Stimulated activated CD8-positive, alpha-beta memory T cell treated with anti-CD3 and anti-CD28 coated beads, Interleukin-7, amount 100 ng/mL, for 48 hours (primary cell): ENCODE measurements around the gene ELAC1.
A peak's percentile ranks its signal among the peaks of the same experiment; 100 is the strongest.
"Not testable (repeated sequence)": the region's sequence is repeated elsewhere in the genome, so short reads cannot be mapped to it uniquely, and the experiment has no call there.

ENCODE experiments used
- DNase-seq, 2 donors: peaks; one replicate each; pipeline ENCODE4 v3.0.0-alpha.2; 2020; ENCODE audit warnings: low read depth in 1 of 2; ENCODE audit errors: extremely low read depth in 1 of 2

Gene ELAC1

DNA sequence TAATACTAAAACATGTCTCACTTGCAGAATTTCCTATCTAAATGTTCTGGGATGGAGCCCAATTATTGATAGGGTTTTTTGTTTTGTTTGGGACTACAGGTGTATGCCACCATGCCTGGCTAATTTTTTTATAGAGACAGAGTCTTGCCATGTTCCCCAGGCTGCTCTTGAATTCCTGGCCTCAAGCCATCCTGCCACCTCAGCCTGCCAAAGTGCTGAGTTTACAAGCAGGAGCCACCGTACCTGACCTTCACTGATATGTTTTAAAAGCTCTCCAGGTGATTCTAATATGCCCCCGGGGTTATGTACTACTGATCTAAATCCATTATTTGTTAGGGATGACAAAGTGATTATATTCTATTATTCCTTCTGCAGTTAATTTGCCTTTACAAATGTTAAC, 2.2 kb downstream of the ELAC1 start:
- DNase-seq: no peak

DNA sequence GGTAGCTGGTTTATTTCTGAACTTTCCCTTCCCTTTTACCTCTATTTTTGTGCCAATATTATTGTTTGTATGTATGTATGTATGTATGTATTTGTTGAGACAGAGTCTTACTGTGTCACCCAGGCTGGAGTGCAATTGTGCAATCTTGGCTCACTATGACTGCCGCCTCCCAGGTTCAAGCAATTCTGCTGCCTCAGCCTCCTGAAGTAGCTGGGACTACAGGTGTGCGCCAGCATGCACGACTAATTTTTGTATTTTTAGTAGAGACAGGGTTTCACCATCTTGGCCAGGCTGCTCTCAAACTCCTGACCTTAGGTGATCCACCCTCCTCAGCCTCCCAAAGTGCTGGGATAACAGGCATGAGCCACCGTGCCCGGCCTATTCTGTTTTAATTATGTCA, 4.6 kb downstream of the ELAC1 start:
- not testable (repeated sequence) for DNase-seq

DNA sequence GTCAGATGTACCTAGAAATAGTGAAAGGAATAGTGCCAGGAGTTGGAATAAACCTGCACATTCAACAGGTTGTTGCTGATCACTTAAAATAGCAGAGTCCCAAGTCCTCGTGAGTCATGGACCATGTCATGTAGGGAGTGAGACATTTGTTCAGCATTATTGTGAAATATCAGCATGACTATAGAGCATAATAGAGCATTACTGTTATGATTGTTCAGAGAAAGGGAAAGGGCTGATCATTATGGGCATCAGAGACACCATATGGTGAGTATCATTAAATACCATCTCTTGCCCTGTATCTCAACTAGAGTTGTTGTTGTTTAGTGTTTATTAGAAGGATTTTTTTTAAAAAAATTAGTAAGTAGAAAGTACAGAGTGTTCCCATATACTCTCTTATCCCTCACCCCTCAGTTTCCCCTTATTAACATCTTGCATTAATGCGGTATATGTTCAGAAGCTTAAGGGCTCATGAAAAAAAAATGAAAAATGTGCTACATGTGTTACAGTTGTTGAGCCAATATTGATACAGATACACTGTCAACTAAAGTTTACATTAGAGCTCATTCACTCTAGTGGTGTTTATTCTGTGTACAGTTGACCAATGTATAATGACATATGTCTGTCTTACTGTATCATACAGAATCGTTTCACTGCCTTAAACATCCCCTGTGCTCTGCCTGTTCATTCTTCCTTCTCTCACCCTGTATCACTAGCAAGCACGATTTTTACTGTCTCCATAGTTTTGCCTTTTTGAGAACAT, 5.7 kb downstream of the ELAC1 start:
- DNase-seq: peak in 1 of 2 donors; percentile 8

DNA sequence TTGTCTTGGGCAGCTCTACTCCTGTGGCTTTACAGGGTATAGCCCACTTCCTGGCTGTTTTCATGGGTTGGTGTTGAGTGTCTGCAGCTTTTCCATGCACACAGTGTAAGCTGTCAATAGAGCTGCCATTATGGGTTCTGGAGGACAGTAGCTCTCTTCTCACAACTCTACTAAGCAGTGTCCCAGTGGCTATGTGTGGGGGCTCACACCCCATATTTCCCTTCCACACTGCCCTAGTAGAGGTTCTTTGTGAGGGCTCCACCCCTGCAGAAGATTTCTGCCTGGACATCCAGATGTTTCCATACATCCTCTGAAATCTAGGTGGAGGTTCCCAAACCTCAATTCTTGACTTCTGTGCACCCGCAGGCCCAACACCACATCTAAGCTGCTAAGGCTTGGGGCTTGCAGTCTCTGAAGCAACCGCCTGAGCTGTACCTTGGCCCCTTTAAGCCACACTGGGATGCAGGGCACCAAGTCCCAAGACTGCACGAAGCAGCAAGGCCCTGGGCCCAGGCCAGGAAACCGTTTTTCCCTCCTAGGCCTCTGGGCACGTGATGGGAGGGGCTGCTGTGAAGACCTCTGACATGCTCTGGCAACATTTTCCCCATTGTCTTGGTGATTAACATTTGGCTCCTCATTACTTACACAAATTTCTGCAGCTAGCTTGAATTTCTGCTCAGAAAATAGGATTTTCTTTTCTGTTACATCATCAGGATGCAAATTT, 9.4 kb downstream of the ELAC1 start:
- DNase-seq: no peak

DNA sequence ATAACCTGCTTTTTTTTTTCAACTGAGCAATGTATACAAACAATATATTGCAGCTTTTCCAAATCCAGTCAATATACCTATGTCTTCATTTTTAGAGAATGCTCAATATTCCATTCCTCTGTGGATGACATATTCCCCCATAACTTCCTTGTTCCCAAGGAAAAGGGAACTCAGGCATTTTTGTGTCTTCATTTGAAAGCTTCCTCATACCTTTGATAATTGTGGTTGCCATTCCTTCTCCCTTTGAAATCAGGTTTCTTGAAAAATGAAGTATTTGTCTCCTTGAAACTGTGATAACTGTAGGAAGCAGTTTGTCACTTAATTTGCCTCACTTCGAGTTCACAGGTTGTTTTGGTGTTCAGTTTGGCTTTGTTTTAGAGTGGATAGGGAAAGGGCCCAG, 13.5 kb downstream of the ELAC1 start:
- no peak for DNase-seq

DNA sequence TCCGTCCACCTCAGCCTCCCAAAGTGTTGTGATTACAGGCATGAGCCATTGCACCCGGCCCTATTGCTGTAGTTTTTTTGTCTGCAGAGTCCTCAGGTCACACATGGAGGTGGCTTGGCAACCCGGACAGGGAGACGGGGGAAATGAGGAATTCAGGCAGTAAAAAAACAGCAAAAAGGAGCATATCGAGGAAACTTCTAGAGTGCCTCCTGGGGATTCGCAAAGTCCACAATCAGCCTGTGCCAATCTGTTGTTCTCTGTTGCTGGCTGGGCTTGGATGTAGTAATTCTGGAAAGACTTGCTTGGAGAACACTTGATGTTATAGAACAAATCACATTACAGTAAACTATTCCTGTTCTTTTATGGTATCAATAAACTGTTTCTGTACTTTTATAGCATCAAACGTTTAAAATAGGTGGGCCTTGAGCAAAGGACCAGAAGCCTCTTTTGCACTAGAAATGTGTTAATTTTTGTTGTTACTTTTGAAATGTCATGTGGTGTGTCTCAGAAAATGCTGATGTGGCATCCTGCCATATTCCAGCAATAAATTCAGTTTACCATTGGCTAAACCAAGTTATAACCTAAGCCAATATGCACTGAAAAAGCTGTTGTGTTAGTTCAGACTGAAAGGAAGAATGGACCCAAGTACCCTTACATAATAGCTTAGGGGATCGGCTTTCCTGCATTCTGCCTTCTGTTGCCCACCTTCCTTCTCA, 14.4 kb downstream of the ELAC1 start:
- DNase-seq: no peak

DNA sequence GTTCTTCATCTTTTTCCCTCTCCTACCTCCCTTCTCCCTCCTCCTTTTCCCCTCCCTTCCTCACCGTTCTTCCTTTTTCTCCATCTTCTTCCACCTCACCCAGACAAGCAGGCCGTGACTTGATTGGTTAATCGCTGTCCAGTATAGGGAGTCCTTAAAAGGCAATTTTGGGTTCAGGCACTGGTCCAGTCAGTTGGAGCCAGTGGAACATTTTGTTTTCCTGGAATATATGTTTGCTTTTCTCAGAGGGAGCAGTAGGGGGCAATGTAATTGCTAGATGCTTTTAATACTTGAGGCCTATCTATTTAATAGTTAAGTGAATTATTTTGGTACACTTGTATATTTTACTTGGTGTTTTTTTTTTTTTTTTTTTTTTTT, 15.0 kb downstream of the ELAC1 start:
- no peak for DNase-seq

DNA sequence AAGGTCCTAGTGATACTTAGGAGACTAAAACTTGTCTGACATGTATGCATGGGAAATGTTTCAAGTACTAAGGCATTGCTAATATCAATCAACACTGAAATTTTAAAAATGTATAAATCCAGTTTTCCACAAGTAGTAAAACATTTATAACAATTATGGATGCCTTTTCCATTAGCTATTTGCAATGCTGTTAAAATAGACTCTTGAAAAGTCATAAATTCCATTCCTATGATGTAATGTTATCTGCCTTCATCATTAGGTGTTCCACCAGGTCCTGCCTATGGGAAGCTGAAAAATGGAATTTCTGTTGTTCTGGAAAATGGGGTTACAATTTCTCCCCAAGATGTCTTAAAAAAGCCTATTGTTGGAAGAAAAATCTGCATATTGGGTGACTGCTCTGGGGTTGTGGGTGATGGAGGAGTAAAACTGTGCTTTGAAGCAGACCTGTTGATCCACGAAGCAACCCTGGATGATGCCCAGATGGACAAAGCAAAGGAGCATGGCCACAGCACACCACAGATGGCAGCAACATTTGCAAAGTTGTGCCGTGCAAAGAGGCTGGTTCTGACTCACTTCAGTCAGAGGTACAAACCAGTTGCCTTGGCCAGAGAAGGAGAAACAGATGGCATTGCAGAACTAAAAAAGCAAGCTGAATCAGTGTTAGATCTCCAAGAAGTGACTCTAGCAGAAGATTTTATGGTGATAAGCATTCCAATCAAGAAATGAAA, 18.7 kb downstream of the ELAC1 start:
- DNase-seq: no peak

DNA sequence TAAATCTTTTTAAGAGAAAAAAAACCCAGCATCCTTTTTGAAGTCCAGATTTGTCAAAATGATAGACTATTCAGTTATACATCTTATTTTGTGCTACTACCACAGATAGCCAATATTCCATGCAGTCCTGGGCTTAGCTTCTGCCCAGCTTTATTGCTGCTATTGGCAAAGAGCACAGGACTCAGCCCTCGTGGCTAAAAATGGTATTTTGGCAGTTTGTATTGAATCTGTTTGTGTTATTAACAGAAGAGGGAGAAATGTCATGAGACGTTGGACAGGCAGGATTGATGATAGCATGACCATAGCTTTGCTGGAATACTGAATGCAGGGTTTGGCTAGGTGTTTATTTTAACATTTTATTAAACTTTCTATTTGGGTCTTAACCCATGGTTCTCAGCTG, 19.4 kb downstream of the ELAC1 start:
- DNase-seq: no peak

DNA sequence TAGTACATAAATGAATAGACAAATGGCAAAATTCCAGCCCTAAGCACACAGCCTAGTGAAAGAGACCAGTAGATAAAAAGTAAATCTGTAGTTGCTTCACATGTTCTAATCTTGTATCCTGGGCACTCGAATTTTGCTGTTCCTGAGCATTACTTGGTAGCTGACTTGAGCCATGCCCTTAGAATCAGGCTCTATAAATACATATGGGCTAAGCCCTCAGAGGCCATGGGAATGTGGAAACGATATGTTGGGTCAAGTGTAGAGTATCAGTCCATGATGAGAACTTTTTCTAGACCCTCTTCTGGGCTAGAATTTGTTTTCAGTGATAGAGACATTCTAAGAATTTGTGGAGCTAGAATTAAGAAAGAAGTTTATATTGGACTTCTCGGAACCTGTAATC, 21.9 kb downstream of the ELAC1 start:
- DNase-seq: no peak

DNA sequence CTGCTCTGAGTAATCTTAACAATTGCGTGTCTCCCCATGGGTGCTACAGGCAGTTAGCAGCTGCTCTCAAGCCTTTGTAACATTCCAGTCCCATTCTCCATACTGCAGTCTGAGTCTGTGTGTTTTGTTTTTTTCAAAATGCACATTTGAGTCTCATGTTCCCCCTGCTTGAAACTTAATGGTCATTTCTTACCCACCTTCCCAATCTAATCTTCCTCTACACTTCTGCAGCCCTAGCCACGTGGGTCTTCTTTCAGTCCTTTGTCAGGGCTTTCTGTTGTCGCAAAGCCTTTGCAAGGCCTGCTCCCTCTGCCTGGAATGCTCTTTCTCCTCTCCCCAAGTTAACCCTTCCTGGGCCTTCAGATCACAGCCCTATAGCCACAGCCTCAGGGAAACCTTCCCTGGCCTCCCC, 24.5 kb downstream of the ELAC1 start:
- DNase-seq: no peak

DNA sequence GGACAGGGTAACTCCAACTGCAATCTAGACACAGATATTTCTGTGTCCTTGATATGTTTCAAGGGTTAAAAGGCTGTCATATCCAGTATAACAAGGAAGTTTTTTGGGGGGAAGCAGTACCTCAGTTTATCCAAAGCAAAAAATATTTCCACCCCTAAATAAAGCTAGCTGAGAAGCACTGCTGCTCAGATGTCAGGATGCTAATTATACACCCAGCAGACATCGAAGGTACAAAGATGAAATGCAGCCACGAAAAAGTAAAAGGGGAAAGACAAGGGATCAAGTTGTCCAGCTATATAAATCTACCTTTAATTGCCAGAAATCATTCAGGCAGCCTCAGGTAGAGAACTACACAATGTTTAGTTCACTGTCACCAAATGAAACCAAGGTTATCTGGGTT, 26.2 kb downstream of the ELAC1 start:
- DNase-seq: no peak

DNA sequence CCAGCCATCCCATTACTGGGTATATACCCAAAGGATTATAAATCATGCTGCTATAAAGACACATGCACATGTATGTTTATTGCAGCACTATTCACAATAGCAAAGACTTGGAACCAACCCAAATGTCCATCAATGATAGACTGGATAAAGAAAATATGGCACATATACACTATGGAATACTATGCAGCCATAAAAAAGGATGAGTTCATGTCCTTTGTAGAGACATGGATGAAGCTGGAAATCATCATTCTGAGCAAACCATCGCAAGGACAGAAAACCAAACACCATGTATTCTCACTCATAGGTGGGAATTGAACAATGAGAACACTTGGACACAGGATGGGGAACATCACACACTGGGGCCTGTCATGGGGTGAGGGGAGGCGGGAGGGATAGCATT, 35.3 kb downstream of the ELAC1 start:
- DNase-seq: not testable (repeated sequence)

DNA sequence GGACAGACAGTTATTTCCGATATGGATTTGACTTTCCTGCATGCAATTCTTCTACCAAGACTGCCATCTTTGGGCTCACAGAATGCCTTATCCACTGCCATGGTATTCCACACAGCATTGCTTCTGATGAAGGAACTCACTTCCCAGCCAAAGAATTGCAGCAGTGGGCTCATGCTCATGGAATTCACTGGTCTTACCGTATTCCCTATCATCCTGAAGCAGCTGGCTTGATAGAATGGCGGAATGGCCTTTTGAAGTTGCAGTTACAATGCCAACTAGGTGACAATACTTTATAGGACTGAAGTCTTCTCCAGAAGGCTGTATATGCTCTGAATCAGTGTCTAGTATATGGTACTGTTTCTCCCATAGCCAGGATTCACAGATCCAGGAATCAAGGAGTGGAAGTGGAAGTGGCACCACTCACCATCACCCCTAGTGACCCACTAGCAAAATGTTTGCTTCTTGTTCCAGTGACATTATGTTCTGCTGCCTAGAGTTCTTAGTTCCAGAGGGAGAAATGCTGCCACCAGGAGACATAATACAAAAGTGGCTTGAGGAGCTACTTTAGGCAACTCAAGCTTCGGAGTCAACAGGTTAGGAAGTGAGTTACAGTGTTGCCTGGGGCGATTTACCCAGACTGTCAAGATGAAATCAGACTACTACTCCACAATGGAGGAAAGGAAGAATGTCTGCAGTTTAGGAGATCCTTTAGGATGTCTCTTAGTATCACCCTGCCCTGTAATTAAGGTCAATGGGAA, 38.4 kb downstream of the ELAC1 start:
- DNase-seq: no peak

DNA sequence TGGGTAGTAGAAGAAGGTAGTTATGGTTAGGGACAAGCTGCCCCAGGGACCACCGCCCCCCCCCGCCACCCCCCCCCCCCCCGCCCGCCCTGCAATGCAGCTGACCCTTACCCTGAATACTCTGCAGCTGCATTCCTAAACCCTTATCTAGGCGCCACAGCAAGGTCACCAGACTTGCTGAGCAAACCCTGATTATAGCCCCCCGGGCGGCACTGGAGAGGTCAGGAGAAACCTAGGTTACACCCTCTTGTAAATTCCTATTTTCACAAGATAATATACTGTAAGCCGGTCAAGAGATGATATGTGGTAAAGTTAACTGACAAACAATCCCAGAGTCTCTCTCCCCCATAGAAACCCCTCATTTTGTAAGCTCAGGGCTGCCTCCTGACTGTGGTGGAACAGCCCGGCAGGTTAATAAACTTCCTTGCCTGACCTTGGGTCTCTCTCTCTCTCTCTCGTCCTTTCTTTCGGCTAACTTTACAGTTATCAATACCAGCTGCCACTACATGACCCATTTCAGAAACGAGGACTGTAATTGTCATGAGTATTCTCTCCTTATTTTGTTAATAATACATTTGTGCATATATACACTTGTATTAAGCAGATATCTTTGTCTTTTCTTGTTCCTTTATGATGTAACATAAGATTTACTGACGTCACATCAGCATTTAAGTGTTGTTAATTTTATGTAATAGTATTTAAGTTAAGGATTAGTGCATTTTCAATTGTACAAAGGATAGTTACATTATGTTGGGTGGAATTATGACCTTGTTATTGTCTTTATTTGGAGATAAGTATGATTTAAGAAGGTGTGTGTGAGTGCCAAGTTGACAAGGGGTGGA, 39.3 kb downstream of the ELAC1 start:
- DNase-seq: no peak

DNA sequence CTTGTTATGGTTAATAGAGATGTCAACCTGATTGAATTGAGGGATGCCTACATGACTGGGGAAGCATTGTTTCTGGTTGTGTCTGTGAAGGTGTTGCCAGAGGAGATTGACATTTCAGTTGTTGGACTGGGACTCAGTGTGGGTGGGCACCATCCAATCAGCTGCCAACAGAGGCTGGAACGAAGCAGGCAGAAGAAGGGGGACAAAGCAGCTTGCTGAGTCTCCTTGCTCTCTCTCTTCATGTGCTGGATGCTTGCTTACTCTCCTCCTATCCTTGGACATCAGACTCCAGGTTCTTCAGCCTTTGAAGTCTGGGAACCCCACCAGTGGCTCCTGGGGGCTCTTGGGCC, 39.9 kb downstream of the ELAC1 start:
- no peak for DNase-seq

DNA sequence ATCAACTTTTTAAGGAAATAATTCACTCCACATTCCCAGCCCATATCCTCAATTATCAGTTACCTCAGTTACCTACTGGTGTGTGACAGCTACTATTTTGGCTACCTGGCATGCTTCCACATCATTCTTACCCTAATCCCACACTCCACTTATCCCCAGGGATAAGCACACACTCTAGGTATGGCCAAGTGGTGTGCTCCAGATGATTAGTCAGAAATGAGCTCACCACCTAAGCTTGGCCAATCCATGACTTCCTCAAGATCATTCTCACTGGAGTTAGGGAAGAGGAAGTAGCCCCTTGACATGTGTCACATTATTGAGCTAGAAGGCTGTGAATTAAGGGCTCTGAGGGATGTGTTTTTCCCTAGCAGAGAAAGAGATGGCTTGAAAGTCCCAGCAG, 41.2 kb downstream of the ELAC1 start:
- no peak for DNase-seq

DNA sequence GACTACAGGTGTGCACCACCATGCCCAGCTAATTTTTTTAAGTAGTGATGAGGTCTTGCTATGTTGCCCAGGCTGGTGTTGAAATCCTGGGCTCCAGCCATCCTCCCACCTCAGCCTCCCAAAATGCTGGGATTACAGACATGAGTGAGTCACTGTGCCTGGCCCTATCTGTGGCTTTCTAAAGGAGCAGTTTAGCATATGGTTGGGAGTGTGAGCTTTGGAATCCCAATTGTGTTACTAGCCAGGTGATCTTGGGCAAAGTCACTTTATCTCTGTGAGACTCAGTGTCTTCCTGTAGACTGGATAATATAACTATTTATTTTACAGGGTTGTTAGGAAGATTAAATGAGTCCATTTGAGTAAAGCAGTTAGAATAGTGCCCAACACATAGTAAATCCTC, 42.4 kb downstream of the ELAC1 start:
- DNase-seq: no peak

DNA sequence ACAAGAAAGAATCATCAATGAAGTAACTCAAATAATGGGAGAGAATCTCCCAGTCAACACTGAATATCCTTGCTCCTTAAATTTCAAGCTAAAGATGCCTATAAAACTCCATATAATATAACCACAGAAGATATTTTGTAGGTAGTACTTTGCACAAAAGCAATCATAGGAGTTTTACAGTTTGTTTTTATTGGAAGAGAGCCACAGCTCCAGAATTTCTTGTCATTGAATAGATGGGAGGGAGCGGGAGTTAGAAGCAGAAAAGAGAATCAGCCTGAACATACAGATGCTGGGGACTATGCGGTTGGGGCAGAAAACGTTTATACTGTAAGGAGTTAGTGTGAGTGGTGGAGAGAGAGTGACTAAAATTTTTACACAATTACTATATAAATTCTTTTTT, 43.9 kb downstream of the ELAC1 start:
- DNase-seq: no peak

DNA sequence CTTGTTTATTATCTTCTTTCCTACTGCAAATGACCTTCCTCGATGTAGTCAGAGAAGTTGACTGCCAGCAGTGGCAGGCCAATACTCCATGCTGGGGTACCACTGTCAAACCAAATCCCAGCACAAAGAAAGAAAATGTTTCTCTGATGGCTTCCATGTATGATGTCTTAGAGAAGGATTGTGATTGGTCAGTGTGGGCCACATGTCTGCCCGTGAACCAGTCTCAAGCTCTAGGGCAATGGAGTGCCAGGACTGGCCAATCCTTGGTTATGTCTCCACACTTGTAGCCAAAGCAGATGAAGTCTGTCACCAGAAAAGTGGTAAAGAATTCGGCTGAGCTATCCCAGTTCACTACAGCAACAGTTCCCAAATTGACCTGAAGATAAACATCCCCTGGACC, 44.6 kb downstream of the ELAC1 start:
- DNase-seq: no peak
